ENCODE results near the gene REELD1. TPM values are rescaled to one million over a fixed set of nuclear protein-coding genes. Genes with fewer than 3 reads are reported as not detected.

Gene REELD1
- total and polyA plus RNA-seq, 4 donors: 0.07 to 0.08 TPM; not detected in 2

DNA sequence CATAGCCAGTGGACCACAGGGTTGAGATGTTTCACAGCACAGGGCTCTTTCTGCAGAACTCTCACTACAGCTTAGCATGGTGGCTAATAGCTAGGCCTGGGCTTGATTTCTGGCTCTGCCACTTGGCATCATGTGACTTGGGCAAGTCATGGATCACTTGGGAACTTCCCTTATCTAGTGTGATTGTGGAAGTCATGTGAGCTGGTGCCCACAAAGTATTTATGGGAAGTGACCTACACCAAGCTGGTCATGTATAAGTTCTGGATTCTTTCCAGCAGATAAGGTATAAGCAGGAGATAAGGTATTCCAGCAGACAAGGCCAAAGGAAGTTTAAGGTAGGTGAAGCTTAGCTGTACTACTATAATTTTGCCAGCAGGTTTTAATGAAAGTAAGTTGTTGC lies 61.0 kb downstream of the REELD1 start:
- Histone ChIP-seq H3K36me3 (ENCODE audit: control insufficient read depth in 4 of 4, insufficient read depth in 3 of 4, low read depth in 1 of 4, low read length in 3 of 4) (no peaks in the 10 kb centered on the region), H3K9me3 (ENCODE audit: control insufficient read depth in 4 of 4, low read length in 3 of 4) (no peaks in the 10 kb centered on the region), H3K4me1 (ENCODE audit: control insufficient read depth in 4 of 4, insufficient read depth in 4 of 4, low read length in 3 of 4) (no peaks in the 10 kb centered on the region), H3K4me3 (ENCODE audit: low read depth in 1 of 3, low read length in 3 of 3) (no peak overlapping the region), H3K27me3 (ENCODE audit: control insufficient read depth in 4 of 4, insufficient read depth in 4 of 4, low read length in 3 of 4) (no peaks in the 10 kb centered on the region), H3K27ac (ENCODE audit: low read depth in 1 of 2, low read length in 2 of 2) (no peak overlapping the region), H3K9ac (ENCODE audit: low read depth in 1 of 2, low read length in 2 of 2) (no peak overlapping the region)
- no peak for DNase-seq (ENCODE audit: low spot score)
- TF ChIP-seq HNF4A (conservative IDR thresholded peaks at IDR 0.05): no peak
- TF ChIP-seq FOXA2 (IDR thresholded peaks at IDR 0.05): no peak
- TF ChIP-seq GABPA (IDR thresholded peaks at IDR 0.05 in 1 of 2, conservative IDR thresholded peaks at IDR 0.05 in 1 of 2): no peak
- TF ChIP-seq NR2F2 (IDR thresholded peaks at IDR 0.05): no peak
- no peak for TF ChIP-seq MAX (IDR thresholded peaks at IDR 0.05)
- no peak for TF ChIP-seq SP1 (IDR thresholded peaks at IDR 0.05)
- TF ChIP-seq FOXA1 (IDR thresholded peaks at IDR 0.05): no peak
- TF ChIP-seq RXRA (IDR thresholded peaks at IDR 0.05): no peak
- TF ChIP-seq YY1 (IDR thresholded peaks at IDR 0.05): no peak
- TF ChIP-seq, protein P1, sequence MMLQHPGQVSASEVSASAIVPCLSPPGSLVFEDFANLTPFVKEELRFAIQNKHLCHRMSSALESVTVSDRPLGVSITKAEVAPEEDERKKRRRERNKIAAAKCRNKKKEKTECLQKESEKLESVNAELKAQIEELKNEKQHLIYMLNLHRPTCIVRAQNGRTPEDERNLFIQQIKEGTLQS (IDR thresholded peaks at IDR 0.05): no peak
- no peak for TF ChIP-seq HNF4G (IDR thresholded peaks at IDR 0.05)
- TF ChIP-seq TAF1 (conservative IDR thresholded peaks at IDR 0.05): no peak

GRCh38 chr4:146278986-146279385 lies 64.6 kb downstream of the REELD1 start:
- H3K4me1 ChIP-seq (ENCODE audit: control insufficient read depth in 4 of 4, insufficient read depth in 4 of 4, low read length in 3 of 4): no peaks in the 10 kb centered on the region
- H3K9me3 ChIP-seq (ENCODE audit: control insufficient read depth in 4 of 4, low read length in 3 of 4): no peaks in the 10 kb centered on the region
- TF ChIP-seq RXRA (IDR thresholded peaks at IDR 0.05) (no peak), ZBTB33 (IDR thresholded peaks at IDR 0.05) (no peak), TAF1 (conservative IDR thresholded peaks at IDR 0.05) (no peak), GABPA (IDR thresholded peaks at IDR 0.05 in 1 of 2, conservative IDR thresholded peaks at IDR 0.05 in 1 of 2) (no peak), RAD21 (IDR thresholded peaks at IDR 0.05) (no peak), FOXA1 (IDR thresholded peaks at IDR 0.05) (no peak), JUND (IDR thresholded peaks at IDR 0.05) (no peak), CTCF (IDR thresholded peaks at IDR 0.05; ENCODE audit: low read depth, low read length, missing input control) (no peak), FOXA2 (IDR thresholded peaks at IDR 0.05) (no peak), HNF4A (conservative IDR thresholded peaks at IDR 0.05) (no peak)
- TF ChIP-seq, protein P1 (IDR thresholded peaks at IDR 0.05): no peak
- TF ChIP-seq, protein P2, sequence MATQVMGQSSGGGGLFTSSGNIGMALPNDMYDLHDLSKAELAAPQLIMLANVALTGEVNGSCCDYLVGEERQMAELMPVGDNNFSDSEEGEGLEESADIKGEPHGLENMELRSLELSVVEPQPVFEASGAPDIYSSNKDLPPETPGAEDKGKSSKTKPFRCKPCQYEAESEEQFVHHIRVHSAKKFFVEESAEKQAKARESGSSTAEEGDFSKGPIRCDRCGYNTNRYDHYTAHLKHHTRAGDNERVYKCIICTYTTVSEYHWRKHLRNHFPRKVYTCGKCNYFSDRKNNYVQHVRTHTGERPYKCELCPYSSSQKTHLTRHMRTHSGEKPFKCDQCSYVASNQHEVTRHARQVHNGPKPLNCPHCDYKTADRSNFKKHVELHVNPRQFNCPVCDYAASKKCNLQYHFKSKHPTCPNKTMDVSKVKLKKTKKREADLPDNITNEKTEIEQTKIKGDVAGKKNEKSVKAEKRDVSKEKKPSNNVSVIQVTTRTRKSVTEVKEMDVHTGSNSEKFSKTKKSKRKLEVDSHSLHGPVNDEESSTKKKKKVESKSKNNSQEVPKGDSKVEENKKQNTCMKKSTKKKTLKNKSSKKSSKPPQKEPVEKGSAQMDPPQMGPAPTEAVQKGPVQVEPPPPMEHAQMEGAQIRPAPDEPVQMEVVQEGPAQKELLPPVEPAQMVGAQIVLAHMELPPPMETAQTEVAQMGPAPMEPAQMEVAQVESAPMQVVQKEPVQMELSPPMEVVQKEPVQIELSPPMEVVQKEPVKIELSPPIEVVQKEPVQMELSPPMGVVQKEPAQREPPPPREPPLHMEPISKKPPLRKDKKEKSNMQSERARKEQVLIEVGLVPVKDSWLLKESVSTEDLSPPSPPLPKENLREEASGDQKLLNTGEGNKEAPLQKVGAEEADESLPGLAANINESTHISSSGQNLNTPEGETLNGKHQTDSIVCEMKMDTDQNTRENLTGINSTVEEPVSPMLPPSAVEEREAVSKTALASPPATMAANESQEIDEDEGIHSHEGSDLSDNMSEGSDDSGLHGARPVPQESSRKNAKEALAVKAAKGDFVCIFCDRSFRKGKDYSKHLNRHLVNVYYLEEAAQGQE (IDR thresholded peaks at IDR 0.05): no peak
- no peaks in the 10 kb centered on the region for H3K36me3 ChIP-seq (ENCODE audit: control insufficient read depth in 4 of 4, insufficient read depth in 3 of 4, low read depth in 1 of 4, low read length in 3 of 4)
- no peaks in the 10 kb centered on the region for H3K27me3 ChIP-seq (ENCODE audit: control insufficient read depth in 4 of 4, insufficient read depth in 4 of 4, low read length in 3 of 4)
- no peak overlapping the region for H3K4me3 ChIP-seq (ENCODE audit: low read depth in 1 of 3, low read length in 3 of 3)
- H3K27ac ChIP-seq (ENCODE audit: low read depth in 1 of 2, low read length in 2 of 2): no peak overlapping the region
- 82% methylated on average over 1 of the region's 1 CpG for WGBS
- no peak overlapping the region for H3K9ac ChIP-seq (ENCODE audit: low read depth in 1 of 2, low read length in 2 of 2)
- DNase-seq (ENCODE audit: low spot score): no peak

Data from liver (tissue), 9 donors.